Gastroesophageal sphincter (tissue), 4 donors: ENCODE data around the gene MEX3A. TPM values are rescaled to one million over a fixed set of nuclear protein-coding genes. Genes with fewer than 3 reads are reported as not detected.

ENCODE experiments used
- ATAC-seq: fragments of 150-250 bp; one replicate; pipeline ENCODE4 v1.9.1; 2016; ENCODE audit warnings: mild to moderate bottlenecking, moderate library complexity
- H3K27ac ChIP-seq, 4 donors: fragments of 200-600 bp; sonication (generic) in 3 of 4; 1 replicate in 3 of 4; 2 replicates in 1 of 4; pipeline ENCODE4 v1.5.1; 2016 to 2019
- H3K27me3 ChIP-seq: fragments of 200-600 bp; sonication (generic); one replicate; pipeline ENCODE4 v1.5.1; 2019
- H3K36me3 ChIP-seq, 2 donors: fragments of 200-600 bp; sonication (generic); one replicate each; pipeline ENCODE4 v1.5.1; 2019; ENCODE audit warnings: control low read depth in 1 of 2
- H3K4me1 ChIP-seq, 3 donors: fragments of 200-600 bp; sonication (generic); 1 replicate in 2 of 3; 2 replicates in 1 of 3; pipeline ENCODE4 v1.5.1; 2016 to 2019; ENCODE audit warnings: control low read depth in 2 of 3
- H3K4me3 ChIP-seq, 2 donors: fragments of 200-600 bp; sonication (generic); one replicate each; pipeline ENCODE4 v1.5.1; 2019; ENCODE audit warnings: mild to moderate bottlenecking in 1 of 2, moderate library complexity in 1 of 2
- H3K9me3 ChIP-seq, 3 donors: fragments of 200-600 bp; sonication (generic); one replicate each; pipeline ENCODE4 v1.5.1; 2017 to 2019; ENCODE audit warnings: control low read depth in 2 of 3
- EP300 ChIP-seq: sonication (generic); formaldehyde crosslinking; IDR thresholded peaks from one replicate; pipeline ENCODE4 v1.6.1; 2017; ENCODE audit warnings: antibody characterized with exemption, mild to moderate bottlenecking
- POLR2A ChIP-seq, 2 donors: fragments of 450-650 bp; IDR thresholded peaks; one replicate each; pipeline ENCODE4 v1.6.1; 2017; ENCODE audit warnings: antibody characterized with exemption in 2 of 2, mild to moderate bottlenecking in 2 of 2, moderate library complexity in 1 of 2
- POLR2AphosphoS5 ChIP-seq: sonication (generic); formaldehyde crosslinking; IDR thresholded peaks from one replicate; pipeline ENCODE4 v1.6.1; 2017; ENCODE audit warnings: antibody characterized with exemption
- WGBS, 2 donors: methylation state at CpG; one replicate each; pipeline ENCODE4 v1.1.5; 2018; ENCODE audit warnings: low coverage in 1 of 2; 5-methylcytosine and 5-hydroxymethylcytosine counted together
- total RNA-seq, 4 donors: library from RNA; depleted of rRNA; stranded (reverse); fragments of >200 nt; gene quantifications; one replicate each; pipeline ENCODE4 v1.1.0, GENCODE V29; 2016
- TF ChIP-seq, protein P1 (sequence below), 4 experiments: fragments of 200-600 bp in 2 of 4; fragments of 450-650 bp in 2 of 4; sonication (generic) in 1 of 4; IDR thresholded peaks; one replicate each; pipeline ENCODE4 v1.5.1; 2017 to 2019; ENCODE audit warnings: antibody characterized with exemption in 4 of 4, mild to moderate bottlenecking in 2 of 4, moderate library complexity in 2 of 4

Gene MEX3A
- total RNA-seq, 4 donors from 2014 or later = under 0.01 to 0.78 (median 0.52) TPM

DNA sequence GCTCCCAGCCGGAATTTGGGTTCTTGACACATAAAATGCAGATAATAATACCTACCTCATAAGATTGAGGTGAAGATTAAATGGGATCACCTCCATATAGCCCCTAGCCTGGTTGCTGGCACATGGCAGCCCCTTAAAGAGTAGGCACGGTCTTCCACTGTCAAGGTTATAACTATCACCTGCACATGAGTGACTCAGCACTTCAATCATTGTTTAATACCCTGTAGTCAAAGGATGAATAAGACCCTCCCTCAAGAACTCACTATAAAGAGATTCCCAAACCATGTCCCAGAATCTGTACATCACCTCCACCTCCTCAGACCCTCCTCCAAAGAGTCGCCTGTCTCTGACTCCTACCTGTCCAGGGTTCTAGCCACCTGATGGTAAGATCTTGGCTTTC is 25.8 kb upstream of the MEX3A start:
- no peak overlapping the region for H3K4me3 ChIP-seq
- peak overlapping the region in 3 of 4 donors; percentile 58 to 97 (median 94) for H3K27ac ChIP-seq
- H3K27me3 ChIP-seq = no peaks in the 10 kb centered on the region
- H3K4me1 ChIP-seq = peaks cover 18 to 72% (median 43%) of the 10 kb centered on the region in 3 donors
- 80 to 83% methylated on average over 1 of the region's 3 CpGs for WGBS, 2 donors
- TF ChIP-seq POLR2A (IDR thresholded peaks at IDR 0.05) (no peak), EP300 (no peak), POLR2AphosphoS5 (no peak)
- TF ChIP-seq, protein P1, sequence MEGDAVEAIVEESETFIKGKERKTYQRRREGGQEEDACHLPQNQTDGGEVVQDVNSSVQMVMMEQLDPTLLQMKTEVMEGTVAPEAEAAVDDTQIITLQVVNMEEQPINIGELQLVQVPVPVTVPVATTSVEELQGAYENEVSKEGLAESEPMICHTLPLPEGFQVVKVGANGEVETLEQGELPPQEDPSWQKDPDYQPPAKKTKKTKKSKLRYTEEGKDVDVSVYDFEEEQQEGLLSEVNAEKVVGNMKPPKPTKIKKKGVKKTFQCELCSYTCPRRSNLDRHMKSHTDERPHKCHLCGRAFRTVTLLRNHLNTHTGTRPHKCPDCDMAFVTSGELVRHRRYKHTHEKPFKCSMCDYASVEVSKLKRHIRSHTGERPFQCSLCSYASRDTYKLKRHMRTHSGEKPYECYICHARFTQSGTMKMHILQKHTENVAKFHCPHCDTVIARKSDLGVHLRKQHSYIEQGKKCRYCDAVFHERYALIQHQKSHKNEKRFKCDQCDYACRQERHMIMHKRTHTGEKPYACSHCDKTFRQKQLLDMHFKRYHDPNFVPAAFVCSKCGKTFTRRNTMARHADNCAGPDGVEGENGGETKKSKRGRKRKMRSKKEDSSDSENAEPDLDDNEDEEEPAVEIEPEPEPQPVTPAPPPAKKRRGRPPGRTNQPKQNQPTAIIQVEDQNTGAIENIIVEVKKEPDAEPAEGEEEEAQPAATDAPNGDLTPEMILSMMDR (IDR thresholded peaks at IDR 0.05) = no peak
- H3K9me3 ChIP-seq = no peaks in the 10 kb centered on the region
- H3K36me3 ChIP-seq = no peaks in the 10 kb centered on the region
- no peak for ATAC-seq

DNA sequence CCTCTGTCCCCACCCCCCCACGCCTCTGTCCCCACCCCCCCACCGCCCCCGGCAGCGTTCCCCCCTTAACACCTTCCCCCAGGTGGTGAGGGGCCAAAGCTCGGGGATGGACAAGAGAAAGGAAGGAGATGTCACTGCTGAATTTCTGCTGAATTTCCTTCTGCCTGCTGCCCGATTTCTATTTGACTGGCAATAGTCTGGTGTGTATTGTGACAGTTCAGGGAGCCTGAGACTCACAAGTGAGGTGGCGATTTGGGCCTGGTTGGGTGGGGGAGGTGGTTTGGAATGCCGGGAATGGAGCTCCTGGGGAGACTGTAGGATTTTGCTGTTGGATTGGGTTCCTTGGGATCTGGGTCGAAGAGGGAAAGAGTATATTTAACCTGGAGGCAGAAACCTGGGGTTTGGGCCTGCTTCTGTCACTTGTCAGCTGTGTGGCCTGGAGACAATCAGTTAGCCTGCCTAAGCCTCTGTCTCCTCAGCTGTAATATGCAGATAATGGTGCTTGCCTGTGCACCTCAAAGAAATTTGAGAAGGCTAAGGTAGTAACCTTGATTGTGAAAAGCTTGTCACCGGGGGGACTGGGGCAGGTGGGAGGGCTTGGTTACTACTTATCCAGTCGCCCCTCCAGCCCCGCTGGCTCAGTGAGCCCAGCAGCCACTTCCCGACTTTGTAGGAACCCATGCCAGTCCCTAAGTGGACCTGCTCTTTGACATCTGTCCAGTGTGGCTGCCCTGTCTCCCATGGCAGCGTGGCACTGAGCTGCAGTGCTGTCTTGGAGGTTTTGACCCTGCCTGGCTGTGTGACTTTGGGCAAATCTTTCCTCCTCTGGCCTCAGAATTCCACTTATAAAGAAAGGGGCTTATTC is 24.6 kb upstream of the MEX3A start:
- Histone ChIP-seq H3K27ac (peak overlapping the region; percentile 87 to 98 (median 96)), H3K36me3 (no peaks in the 10 kb centered on the region), H3K27me3 (no peaks in the 10 kb centered on the region), H3K4me1 (peaks cover 18 to 72% (median 52%) of the 10 kb centered on the region in 3 donors), H3K4me3 (peak overlapping the region in 1 of 2 donors; percentile 53), H3K9me3 (no peaks in the 10 kb centered on the region)
- ATAC-seq = no peak
- 10 to 37% methylated on average over 3 to 5 of the region's 14 CpGs for WGBS, 2 donors
- TF ChIP-seq, protein P1 (IDR thresholded peaks at IDR 0.05) = no peak
- no peak for TF ChIP-seq POLR2A (IDR thresholded peaks at IDR 0.05)
- TF ChIP-seq EP300 = no peak
- no peak for TF ChIP-seq POLR2AphosphoS5

DNA sequence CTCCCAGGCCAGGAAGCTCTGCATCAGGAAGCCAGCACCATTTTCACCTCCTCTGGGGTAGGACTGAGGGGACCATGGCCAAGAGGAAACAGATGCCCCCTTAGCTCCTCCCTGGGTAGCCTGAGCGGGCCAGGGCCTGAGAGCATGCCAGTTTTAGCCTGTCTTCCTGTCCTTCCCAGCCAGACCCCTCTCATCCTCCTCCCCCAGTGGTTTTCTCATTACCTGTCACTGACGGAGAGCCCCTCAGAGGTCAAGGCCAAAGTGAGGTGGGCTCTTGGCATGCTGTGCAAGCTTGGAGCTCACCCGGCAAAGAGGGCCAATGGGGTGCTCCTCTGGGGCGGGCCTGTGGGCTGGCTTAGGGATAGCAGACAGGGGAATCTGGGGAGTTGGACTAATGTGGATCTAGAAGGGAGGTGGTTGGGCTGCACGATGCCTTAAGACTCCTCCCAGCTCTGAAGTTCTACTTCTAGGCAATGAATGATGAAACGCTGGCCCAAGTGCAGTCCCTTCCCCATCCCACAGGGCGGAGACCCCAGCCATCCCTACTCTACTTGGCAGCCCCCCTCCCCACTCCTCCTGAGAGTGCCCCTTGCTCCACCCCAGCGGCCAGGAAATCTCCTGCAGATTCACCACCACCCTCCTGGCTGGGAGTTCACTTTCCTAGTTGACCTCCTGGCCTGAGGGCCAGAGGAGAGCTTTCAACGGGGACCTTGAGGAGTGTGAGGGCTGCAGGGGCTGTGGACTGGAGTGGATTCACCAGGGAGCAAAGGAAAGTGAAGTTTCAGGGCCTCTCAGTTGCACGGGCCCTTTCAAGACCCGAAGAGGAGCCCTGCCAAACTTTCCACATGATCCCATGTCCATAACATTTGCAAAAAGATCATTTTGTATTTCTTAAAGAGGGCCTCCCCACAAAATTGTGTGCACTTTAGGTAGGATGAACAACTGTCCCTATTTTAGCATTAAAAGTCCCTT is 22.9 kb upstream of the MEX3A start:
- TF ChIP-seq POLR2AphosphoS5 (no peak), EP300 (no peak), POLR2A (IDR thresholded peaks at IDR 0.05) (no peak)
- TF ChIP-seq, protein P1 (IDR thresholded peaks at IDR 0.05) = no peak

DNA sequence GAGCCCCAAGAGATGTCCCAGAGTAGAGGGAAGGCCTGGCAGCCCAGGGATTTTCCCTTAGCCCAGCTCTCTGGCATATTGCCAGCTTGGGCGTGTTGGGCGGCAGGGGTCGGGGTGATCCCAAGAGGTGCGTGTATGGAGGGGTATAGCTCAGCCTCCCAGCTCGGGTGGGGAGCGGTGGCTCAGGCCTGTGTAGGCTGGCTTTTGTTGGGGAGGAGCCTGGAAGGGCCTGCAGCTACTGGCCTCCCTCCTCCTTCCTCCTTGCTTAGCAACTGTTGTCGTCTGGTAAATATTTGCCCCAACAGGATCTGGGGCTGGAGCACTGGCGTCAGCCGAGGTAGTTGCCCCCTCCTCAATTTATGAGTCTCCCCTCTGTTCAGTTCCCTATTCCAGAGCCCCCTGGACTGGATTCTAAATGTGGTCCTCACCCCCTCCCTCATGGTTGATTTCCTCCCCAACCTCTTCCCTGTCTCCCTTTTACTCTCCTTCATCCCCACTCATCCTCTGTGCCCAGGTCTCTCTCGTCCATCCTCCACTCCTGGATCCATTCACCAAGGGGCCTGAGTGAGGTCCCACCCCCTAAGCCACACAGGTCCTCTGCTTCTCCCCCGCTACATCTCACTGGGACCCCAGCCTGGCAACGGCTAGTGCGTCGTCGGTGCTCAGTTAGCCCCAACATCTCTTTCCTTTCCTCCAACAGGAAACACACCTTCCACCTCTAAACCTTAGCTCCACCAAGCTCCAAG is 22.0 kb upstream of the MEX3A start:
- peaks cover 18 to 83% (median 63%) of the 10 kb centered on the region in 3 donors for H3K4me1 ChIP-seq

More for the DNA sequence above, 22.9 kb upstream of the MEX3A start:
- no peak for ATAC-seq
- H3K4me1 ChIP-seq = peaks cover 18 to 82% (median 63%) of the 10 kb centered on the region in 3 donors
- no peaks in the 10 kb centered on the region for H3K9me3 ChIP-seq
- WGBS, 2 donors = 7 to 13% methylated on average over 3 of the region's 11 CpGs
- H3K4me3 ChIP-seq = peak overlapping the region; percentile 27 to 53
- no peaks in the 10 kb centered on the region for H3K27me3 ChIP-seq
- no peaks in the 10 kb centered on the region for H3K36me3 ChIP-seq
- peak overlapping the region; percentile 87 to 98 (median 96) for H3K27ac ChIP-seq

More for the DNA sequence above, 22.0 kb upstream of the MEX3A start:
- WGBS, 2 donors = 0 to 24% methylated on average over 1 to 11 of the region's 15 CpGs
- Histone ChIP-seq H3K36me3 (no peaks in the 10 kb centered on the region), H3K27ac (peak overlapping the region; percentile 87 to 98 (median 96)), H3K4me3 (peak overlapping the region in 1 of 2 donors; percentile 10), H3K27me3 (no peaks in the 10 kb centered on the region), H3K9me3 (no peaks in the 10 kb centered on the region)
- ATAC-seq = peak; percentile 52
- TF ChIP-seq EP300 (no peak), POLR2AphosphoS5 (peak; percentile 40)
